HEK293 (cell line): ENCODE results near the gene STYK1.

ENCODE experiments used
- CTCF ChIA-PET: fragments of 350-600 bp; formaldehyde crosslinking; extraction: SDS; loops from one replicate; lab custom pipeline; 2021; ENCODE audit warnings: antibody characterized with exemption; lab: Yijun Ruan, JAX
- POLR2A ChIA-PET: fragments of 300-600 bp; formaldehyde crosslinking; extraction: SDS; loops from one replicate; lab custom pipeline; 2020; ENCODE audit warnings: antibody characterized with exemption, inconsistent platforms; lab: Yijun Ruan, JAX
- H3K27ac ChIP-seq: fragments of 200-500 bp; sonication (Bioruptor generic); 2 replicates; pipeline ENCODE4 v1.5.1; 2014; ENCODE audit warnings: low read depth, low read length, control low read depth, inconsistent platforms; ENCODE audit errors: extremely low read depth
- H3K36me3 ChIP-seq, 2 experiments: fragments of 200-500 bp in 1 of 2; sonication (Bioruptor generic) in 1 of 2; 1 replicate in 1 of 2; 2 replicates in 1 of 2; pipeline ENCODE4 v1.5.1; 2014 to 2017; ENCODE audit warnings: inconsistent platforms in 2 of 2, low read length in 2 of 2; ENCODE audit not compliant: control insufficient read depth in 2 of 2, insufficient read depth in 1 of 2
- H3K4me1 ChIP-seq: fragments of 200-500 bp; sonication (Bioruptor generic); 2 replicates; pipeline ENCODE4 v1.5.1; 2014; ENCODE audit warnings: mild to moderate bottlenecking, low read length, inconsistent platforms; ENCODE audit not compliant: control insufficient read depth, insufficient read depth
- H3K4me3 ChIP-seq: 2 replicates; pipeline ENCODE4 v1.5.1; 2011; ENCODE audit warnings: low read depth, mild to moderate bottlenecking, control low read depth, low read length, moderate library complexity
- H3K9me3 ChIP-seq: fragments of 200-500 bp; sonication (Bioruptor generic); 2 replicates; pipeline ENCODE4 v1.5.1; 2014; ENCODE audit warnings: low read depth, low read length, inconsistent platforms; ENCODE audit not compliant: control insufficient read depth, insufficient read depth
- BCL11A ChIP-seq: fragments of 450-650 bp; formaldehyde crosslinking; IDR thresholded peaks from 2 replicates; pipeline ENCODE4 v1.5.1; 2016; ENCODE audit warnings: low read depth, missing biosample characterization, missing genetic modification characterization
- GLIS1 ChIP-seq: fragments of 450-650 bp; formaldehyde crosslinking; IDR thresholded peaks from 2 replicates; pipeline ENCODE4 v1.5.1; 2016; ENCODE audit warnings: missing biosample characterization, missing genetic modification characterization
- GLIS2 ChIP-seq: fragments of 450-650 bp; formaldehyde crosslinking; IDR thresholded peaks from 2 replicates; pipeline ENCODE4 v1.5.1; 2016; ENCODE audit warnings: missing biosample characterization, missing genetic modification characterization
- KLF1 ChIP-seq: fragments of 450-650 bp; formaldehyde crosslinking; IDR thresholded peaks from 2 replicates; pipeline ENCODE4 v1.5.1; 2016; ENCODE audit warnings: missing biosample characterization, missing genetic modification characterization
- KLF16 ChIP-seq: fragments of 450-650 bp; formaldehyde crosslinking; IDR thresholded peaks from 2 replicates; pipeline ENCODE4 v1.5.1; 2017; ENCODE audit warnings: missing biosample characterization, missing genetic modification characterization
- REST ChIP-seq: fragments of 450-650 bp; formaldehyde crosslinking; IDR thresholded peaks from 2 replicates; pipeline ENCODE4 v1.5.1; 2016; ENCODE audit warnings: missing biosample characterization, missing genetic modification characterization
- SP7 ChIP-seq: fragments of 450-650 bp; formaldehyde crosslinking; IDR thresholded peaks from 2 replicates; pipeline ENCODE4 v1.5.1; 2016; ENCODE audit warnings: missing biosample characterization, missing genetic modification characterization
- ZBTB26 ChIP-seq: fragments of 450-650 bp; formaldehyde crosslinking; optimal IDR thresholded peaks from 2 replicates; pipeline ENCODE3; 2016; ENCODE audit warnings: missing biosample characterization, mild to moderate bottlenecking, missing genetic modification characterization
- ZBTB48 ChIP-seq: fragments of 450-650 bp; formaldehyde crosslinking; IDR thresholded peaks from 2 replicates; pipeline ENCODE4 v1.5.1; 2016; ENCODE audit warnings: missing biosample characterization, missing genetic modification characterization
- ZBTB7A ChIP-seq: fragments of 450-650 bp; formaldehyde crosslinking; IDR thresholded peaks from 2 replicates; pipeline ENCODE4 v1.5.1; 2016; ENCODE audit warnings: low read depth, missing biosample characterization, missing genetic modification characterization
- ZEB2 ChIP-seq: fragments of 450-650 bp; formaldehyde crosslinking; IDR thresholded peaks from 2 replicates; pipeline ENCODE4 v1.5.1; 2016; ENCODE audit warnings: missing biosample characterization, missing genetic modification characterization
- ZNF132 ChIP-seq: fragments of 450-650 bp; formaldehyde crosslinking; IDR thresholded peaks from 2 replicates; pipeline ENCODE4 v1.5.1; 2017; ENCODE audit warnings: missing biosample characterization, missing genetic modification characterization, borderline replicate concordance
- ZNF184 ChIP-seq: fragments of 450-650 bp; IDR thresholded peaks from 2 replicates; pipeline ENCODE4 v1.5.1; 2018; ENCODE audit warnings: missing biosample characterization, mild to moderate bottlenecking, missing genetic modification characterization
- ZNF248 ChIP-seq: fragments of 450-650 bp; formaldehyde crosslinking; IDR thresholded peaks from 2 replicates; pipeline ENCODE4 v1.5.1; 2017; ENCODE audit warnings: missing biosample characterization, missing genetic modification characterization
- ZNF354C ChIP-seq: fragments of 450-650 bp; formaldehyde crosslinking; IDR thresholded peaks from 2 replicates; pipeline ENCODE4 v1.5.1; 2016; ENCODE audit warnings: missing biosample characterization, missing genetic modification characterization, low read depth, borderline replicate concordance
- ZNF48 ChIP-seq: fragments of 450-650 bp; formaldehyde crosslinking; IDR thresholded peaks from 2 replicates; pipeline ENCODE4 v1.5.1; 2016; ENCODE audit warnings: missing biosample characterization, missing genetic modification characterization
- ZNF549 ChIP-seq: fragments of 450-650 bp; IDR thresholded peaks from 2 replicates; pipeline ENCODE4 v1.5.1; 2018; ENCODE audit warnings: missing biosample characterization, missing genetic modification characterization, mild to moderate bottlenecking, inconsistent platforms, moderate library complexity
- ZNF600 ChIP-seq: fragments of 450-650 bp; formaldehyde crosslinking; IDR thresholded peaks from 2 replicates; pipeline ENCODE4 v1.5.1; 2016; ENCODE audit warnings: missing biosample characterization, missing genetic modification characterization
- ZNF610 ChIP-seq: fragments of 450-650 bp; formaldehyde crosslinking; IDR thresholded peaks from 2 replicates; pipeline ENCODE4 v1.5.1; 2016; ENCODE audit warnings: missing biosample characterization, missing genetic modification characterization, borderline replicate concordance
- ZNF624 ChIP-seq: fragments of 450-650 bp; formaldehyde crosslinking; IDR thresholded peaks from 2 replicates; pipeline ENCODE4 v1.5.1; 2017; ENCODE audit warnings: missing biosample characterization, missing genetic modification characterization
- ZNF660 ChIP-seq: fragments of 450-650 bp; IDR thresholded peaks from 2 replicates; pipeline ENCODE4 v1.5.1; 2018; ENCODE audit warnings: missing biosample characterization, mild to moderate bottlenecking, missing genetic modification characterization
- ZNF785 ChIP-seq: fragments of 450-650 bp; formaldehyde crosslinking; IDR thresholded peaks from 2 replicates; pipeline ENCODE4 v1.5.1; 2016; ENCODE audit warnings: missing biosample characterization, missing genetic modification characterization
- TF ChIP-seq, protein P1 (sequence below): fragments of 450-650 bp; formaldehyde crosslinking; conservative IDR thresholded peaks from 2 replicates; pipeline ENCODE4 v1.5.1; 2016; ENCODE audit warnings: low read depth, missing biosample characterization, missing genetic modification characterization
- TF ChIP-seq, protein P2 (sequence below): fragments of 450-650 bp; formaldehyde crosslinking; IDR thresholded peaks from 2 replicates; pipeline ENCODE4 v1.5.1; 2016; ENCODE audit warnings: missing biosample characterization, missing genetic modification characterization

The STYK1 gene

DNA sequence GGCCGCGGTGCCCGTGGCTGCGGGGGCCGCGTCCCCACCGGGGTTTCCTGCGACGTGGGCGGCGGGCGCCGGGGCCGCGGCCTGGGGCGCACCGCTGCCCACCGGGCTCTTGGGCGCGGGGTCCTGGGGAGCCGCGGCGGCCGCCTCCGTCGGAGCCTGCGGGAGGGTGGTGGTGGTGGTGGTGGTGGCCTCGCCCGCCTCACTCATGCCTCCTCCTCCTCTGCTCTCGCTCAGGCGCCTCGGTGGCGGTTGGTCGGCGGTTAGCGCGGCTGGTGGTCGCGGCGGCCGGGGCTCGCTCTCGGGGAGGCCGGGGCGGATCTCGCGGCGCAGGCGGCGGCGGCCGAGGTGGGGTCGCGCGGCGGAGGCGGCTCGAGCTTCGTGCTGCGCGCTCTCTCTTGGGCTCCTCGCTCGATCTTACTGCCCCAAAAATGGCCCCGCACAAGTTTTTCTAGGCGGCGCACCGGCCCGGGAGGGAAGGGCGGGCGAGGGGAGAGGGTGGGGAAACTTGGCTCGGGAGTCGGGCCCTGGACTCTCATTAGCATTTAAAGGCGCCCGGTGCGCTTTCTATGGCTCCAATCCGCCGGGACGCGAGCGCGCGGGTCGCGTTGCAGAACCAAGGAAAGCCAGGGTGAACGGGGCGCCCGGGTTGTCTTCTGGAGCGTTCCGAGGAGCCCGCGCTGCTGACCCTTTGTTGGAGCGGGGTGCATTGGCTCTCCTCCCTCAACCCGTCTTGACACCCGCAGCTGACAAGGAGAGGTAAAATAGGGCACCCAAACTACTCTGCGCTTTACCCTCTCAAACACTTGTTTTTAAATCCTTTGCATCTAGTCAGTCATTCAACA is 49.3 kb upstream of the STYK1 start, which contains the start of gene YBX3 (continued):
- TF ChIP-seq REST: peak; percentile 34; the same call in 1 of the 2 replicates
- TF ChIP-seq SP7 (tag by site-specific recombination): 0 out of 2 replicates have a peak, but pooled peaks have one; percentile 38
- TF ChIP-seq ZBTB7A: no peak

DNA sequence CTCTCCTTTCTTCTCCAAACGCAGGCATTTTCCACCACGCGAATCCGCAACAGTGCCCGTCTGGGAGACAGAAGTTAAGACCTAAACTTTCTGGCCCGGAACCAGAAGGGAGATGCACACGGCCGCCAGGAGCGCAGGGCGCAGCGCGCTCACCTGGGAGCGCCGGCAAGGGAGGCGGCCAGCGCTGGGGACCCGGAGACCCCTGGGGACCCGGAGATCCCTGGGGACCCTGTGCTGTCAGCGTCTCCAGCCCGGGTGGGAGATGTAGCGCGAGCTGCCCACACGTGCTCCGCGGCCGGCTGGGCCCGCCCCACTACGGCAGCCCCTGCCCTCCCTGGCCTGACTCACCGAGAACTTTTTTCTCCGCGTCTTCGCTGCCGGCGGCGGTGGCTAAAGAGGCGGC is 48.7 kb upstream of the STYK1 start:
- CTCF ChIA-PET: interaction anchor here (3.5 kb wide), 1 partner anchor 27 kb away, joined by 21 read pairs; no protein-coding TSS in a partner anchor
- H3K27ac ChIP-seq: peak overlapping the region; percentile 96
- POLR2A ChIA-PET: interaction anchor here (0.6 to 1.5 kb wide), 3 partner anchors 29 to 449 kb away, joined by 3 to 5 read pairs (median 3); partner anchors contain the start of gene SMIM10L1
- peaks cover 32% of the 10 kb centered on the region for H3K4me1 ChIP-seq
- peak overlapping the region; percentile 99 for H3K4me3 ChIP-seq
- no peaks in the 10 kb centered on the region for H3K9me3 ChIP-seq
- no peaks in the 10 kb centered on the region for H3K36me3 ChIP-seq
- peak; percentile 3; the same call in 1 of the 2 replicates for TF ChIP-seq KLF16 (tag by site-specific recombination)
- TF ChIP-seq, protein P1, sequence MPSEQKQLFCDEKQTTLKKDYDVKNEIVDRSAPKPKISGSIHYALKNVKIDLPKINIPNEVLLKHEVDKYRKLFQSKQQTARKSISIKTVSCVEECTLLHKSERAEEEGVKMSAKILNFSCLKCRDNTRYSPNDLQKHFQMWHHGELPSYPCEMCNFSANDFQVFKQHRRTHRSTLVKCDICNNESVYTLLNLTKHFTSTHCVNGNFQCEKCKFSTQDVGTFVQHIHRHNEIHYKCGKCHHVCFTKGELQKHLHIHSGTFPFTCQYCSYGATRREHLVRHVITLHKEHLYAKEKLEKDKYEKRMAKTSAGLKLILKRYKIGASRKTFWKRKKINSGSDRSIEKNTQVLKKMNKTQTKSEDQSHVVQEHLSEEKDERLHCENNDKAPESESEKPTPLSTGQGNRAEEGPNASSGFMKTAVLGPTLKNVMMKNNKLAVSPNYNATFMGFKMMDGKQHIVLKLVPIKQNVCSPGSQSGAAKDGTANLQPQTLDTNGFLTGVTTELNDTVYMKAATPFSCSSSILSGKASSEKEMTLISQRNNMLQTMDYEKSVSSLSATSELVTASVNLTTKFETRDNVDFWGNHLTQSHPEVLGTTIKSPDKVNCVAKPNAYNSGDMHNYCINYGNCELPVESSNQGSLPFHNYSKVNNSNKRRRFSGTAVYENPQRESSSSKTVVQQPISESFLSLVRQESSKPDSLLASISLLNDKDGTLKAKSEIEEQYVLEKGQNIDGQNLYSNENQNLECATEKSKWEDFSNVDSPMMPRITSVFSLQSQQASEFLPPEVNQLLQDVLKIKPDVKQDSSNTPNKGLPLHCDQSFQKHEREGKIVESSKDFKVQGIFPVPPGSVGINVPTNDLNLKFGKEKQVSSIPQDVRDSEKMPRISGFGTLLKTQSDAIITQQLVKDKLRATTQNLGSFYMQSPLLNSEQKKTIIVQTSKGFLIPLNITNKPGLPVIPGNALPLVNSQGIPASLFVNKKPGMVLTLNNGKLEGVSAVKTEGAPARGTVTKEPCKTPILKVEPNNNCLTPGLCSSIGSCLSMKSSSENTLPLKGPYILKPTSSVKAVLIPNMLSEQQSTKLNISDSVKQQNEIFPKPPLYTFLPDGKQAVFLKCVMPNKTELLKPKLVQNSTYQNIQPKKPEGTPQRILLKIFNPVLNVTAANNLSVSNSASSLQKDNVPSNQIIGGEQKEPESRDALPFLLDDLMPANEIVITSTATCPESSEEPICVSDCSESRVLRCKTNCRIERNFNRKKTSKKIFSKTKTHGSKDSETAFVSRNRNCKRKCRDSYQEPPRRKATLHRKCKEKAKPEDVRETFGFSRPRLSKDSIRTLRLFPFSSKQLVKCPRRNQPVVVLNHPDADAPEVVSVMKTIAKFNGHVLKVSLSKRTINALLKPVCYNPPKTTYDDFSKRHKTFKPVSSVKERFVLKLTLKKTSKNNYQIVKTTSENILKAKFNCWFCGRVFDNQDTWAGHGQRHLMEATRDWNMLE (tag by site-specific recombination): no peak
- TF ChIP-seq ZNF248 (tag by site-specific recombination): no peak
- TF ChIP-seq ZNF184 (tag by site-specific recombination): no peak
- no peak for TF ChIP-seq ZNF624 (tag by site-specific recombination)
- TF ChIP-seq ZBTB7A: peak; percentile 5; the same call in 1 of the 2 replicates
- TF ChIP-seq GLIS2 (tag by site-specific recombination): peak; percentile 66
- TF ChIP-seq ZNF600 (tag by site-specific recombination): peak; percentile 6; the same call in 1 of the 2 replicates
- TF ChIP-seq KLF1 (tag by site-specific recombination): peak; percentile 16; the same call in 1 of the 2 replicates
- TF ChIP-seq ZEB2 (tag by site-specific recombination): 0 out of 2 replicates have a peak, but pooled peaks have one; percentile 12
- no peak for TF ChIP-seq ZNF549 (tag by site-specific recombination)
- TF ChIP-seq ZNF354C (tag by site-specific recombination): no peak
- no peak for TF ChIP-seq ZNF132 (tag by site-specific recombination)
- TF ChIP-seq GLIS1 (tag by site-specific recombination): peak; percentile 66
- no peak for TF ChIP-seq ZNF785
- no peak for TF ChIP-seq ZNF48 (tag by site-specific recombination)
- no peak for TF ChIP-seq ZNF660 (tag by site-specific recombination)
- peak; percentile 64; the same call in 1 of the 2 replicates for TF ChIP-seq ZBTB48 (tag by site-specific recombination)
- TF ChIP-seq, protein P2, sequence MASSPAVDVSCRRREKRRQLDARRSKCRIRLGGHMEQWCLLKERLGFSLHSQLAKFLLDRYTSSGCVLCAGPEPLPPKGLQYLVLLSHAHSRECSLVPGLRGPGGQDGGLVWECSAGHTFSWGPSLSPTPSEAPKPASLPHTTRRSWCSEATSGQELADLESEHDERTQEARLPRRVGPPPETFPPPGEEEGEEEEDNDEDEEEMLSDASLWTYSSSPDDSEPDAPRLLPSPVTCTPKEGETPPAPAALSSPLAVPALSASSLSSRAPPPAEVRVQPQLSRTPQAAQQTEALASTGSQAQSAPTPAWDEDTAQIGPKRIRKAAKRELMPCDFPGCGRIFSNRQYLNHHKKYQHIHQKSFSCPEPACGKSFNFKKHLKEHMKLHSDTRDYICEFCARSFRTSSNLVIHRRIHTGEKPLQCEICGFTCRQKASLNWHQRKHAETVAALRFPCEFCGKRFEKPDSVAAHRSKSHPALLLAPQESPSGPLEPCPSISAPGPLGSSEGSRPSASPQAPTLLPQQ (tag by site-specific recombination): no peak; the same call in 1 of the 2 replicates
- TF ChIP-seq ZBTB26 (tag by site-specific recombination): peak; percentile 70
- TF ChIP-seq ZNF610: no peak
- TF ChIP-seq BCL11A (tag by site-specific recombination): no peak
